Erythroblast (primary cell): ENCODE results near the gene TMEM240.

Experiments
- GATA1 ChIP-seq: IDR thresholded peaks from 2 replicates; pipeline ENCODE4 v1.6.1; 2011; ENCODE audit warnings: low read depth, mild to moderate bottlenecking, control low read depth, low read length, moderate library complexity
- POLR2A ChIP-seq: IDR thresholded peaks from 2 replicates; pipeline ENCODE4 v1.6.1; 2011; ENCODE audit warnings: mild to moderate bottlenecking, low read length

- peak; percentile 90 for TF ChIP-seq POLR2A
- TF ChIP-seq GATA1: no peak
These were observed 28.7 kb downstream of the TMEM240 start, which contains the start of gene ATAD3A for GRCh38 chr1:1511533-1512285.
